ENCODE data around the gene FXYD2.

DNA sequence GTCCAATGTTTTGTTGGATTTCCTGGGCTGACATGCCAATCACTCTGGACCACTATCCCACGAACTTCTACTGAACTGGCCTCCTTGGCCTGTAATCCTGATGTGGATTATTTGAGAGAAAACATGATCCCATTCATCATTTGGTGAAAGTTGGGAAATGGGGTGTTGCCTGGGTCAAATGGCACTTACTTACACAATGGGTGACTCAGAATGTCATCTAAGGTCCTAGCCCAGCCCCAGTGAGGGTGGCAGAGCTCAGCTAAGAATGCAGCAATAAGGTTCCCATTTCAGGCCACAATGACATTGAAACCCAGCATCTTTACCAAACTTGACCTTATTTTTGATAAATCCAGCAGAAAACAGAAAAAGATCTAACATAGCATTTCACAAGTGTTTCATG is 19.5 kb downstream of the FXYD2 start:
- no peak for TF ChIP-seq CTCF (IDR thresholded peaks at IDR 0.05; ENCODE audit: insufficient read depth, low read depth, low read length)
- no peak for TF ChIP-seq EZH2 (IDR thresholded peaks at IDR 0.05; ENCODE audit: insufficient read depth, low read length)
